GM18909 (cell line): ENCODE measurements around the gene CYBA.
"Not testable (repeated sequence)": the region's sequence is repeated elsewhere in the genome, so short reads cannot be mapped to it uniquely, and the experiment has no call there.

Experiments
- ATAC-seq: cut with Tn5 transposase; IDR thresholded peaks from one replicate; pipeline ENCODE4 v1.9.1; 2021; ENCODE audit warnings: mild to moderate bottlenecking; ENCODE audit not compliant: unreplicated experiment, poor library complexity

Gene CYBA

DNA sequence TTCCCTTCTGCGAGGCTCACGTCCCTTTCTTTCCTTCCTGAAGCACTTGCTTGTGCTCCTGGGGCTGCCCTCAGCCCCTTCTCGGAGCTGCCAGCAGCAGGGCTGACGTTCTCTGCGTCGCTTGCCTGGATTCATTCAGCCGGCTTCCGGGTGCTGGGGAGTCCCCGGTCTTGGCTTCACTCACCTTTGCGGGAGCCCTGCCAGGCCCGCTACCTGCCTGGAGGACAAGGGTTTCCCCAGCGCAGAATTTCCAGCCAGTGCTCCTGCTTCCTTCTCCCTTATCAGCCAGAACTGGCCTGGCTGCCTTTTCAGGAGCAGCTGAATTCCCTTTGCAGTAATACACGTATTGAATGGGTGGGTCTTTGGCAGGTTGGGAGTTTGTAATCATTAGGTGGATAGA lies 34.5 kb downstream of the CYBA start:
- ATAC-seq, result no peak

DNA sequence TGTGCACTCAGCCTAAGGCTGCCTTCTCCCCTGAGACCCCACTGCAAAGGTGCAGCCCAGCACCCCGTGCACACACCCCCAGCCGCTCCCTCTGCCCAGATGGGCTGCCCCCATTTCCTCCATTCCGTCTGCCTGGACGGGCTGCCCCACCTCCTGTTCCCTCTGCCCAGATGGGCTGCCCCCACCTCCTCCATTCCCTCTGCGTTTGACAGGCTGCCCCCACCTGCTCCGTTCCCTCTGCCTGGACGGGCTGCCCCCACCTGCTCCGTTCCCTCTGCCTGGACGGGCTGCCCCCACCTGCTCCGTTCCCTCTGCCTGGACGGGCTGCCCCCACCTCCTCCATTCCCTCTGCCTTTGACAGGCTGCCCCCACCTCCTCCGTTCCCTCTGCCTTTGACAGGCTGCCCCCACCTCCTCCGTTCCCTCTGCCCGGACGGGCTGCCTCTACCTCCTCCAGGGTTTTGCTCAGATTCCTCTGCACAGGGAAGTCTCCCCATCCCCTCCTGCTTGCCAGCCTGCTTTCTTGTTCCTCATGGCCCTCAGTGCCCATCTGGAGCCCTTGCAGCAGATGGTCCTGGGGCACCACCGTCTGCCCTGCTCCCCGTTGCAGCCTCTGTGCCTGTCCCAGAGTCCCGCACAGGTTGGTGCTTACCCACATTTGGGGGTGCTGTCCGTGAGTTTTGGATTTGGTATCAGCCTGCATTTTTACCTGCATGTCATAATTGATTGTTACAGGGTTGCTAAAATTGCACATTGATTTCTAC lies 35.9 kb downstream of the CYBA start:
- no peak for ATAC-seq

DNA sequence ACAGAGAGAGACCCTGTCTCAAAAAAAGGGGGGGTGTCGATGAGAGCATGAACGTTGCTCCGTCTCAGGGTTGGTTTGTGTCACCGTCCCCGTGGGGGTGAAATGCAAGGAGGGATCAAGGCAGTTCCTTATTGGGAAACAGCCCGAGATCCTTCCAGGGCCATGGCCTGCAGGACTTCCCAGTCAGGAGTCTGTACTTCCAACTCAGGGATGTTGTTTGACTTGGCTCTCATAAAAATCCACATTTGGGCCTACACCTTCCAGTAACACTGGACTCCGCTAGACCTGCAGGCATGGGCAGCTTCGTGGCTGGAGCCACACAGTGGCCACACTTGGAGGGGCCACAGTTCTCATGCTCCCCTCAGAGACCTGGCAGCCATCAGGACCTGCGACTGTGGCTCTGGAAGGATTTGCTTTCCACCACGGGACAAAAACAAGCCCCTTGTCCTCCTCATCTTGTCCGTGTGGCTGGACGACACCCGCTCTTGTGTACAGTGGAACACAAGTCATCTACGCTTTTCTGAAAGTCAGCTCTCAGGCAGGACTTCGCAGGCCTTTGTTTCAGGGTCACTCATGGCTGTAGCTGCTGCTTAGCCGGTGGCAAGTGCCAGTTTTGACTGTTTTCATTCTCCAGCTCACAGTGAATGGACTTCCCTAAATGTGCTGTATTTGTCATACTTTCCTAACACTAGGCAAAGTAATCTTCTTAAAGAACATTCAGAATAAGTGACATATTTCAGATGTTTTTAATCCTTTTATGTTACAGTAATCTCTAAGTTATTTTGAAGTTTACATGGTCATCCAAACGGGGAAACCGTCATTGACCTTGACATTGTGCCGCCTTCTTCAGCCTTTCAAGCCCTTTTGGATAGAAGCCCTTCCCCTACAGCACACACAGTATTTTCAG lies 36.7 kb downstream of the CYBA start:
- ATAC-seq, result no peak

DNA sequence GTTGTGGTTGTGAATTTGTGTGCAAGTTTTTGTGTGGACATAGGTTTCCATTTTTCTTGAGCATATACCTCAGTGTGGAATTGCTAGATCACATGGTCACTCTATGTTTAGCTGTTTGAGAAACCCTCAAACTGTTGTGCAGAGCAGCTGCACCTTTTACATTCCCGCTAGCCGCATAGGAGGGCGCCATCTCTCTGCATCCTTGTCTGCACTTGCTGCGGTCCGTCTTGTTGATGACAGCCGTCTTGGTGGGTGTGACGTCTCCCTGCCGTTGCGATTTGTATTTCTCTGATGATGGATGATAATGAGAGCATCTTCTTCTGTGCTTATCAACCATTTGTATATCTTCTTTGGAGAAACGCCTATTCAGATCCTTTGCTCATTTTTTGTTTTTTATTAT lies 37.6 kb downstream of the CYBA start:
- ATAC-seq, result no peak

DNA sequence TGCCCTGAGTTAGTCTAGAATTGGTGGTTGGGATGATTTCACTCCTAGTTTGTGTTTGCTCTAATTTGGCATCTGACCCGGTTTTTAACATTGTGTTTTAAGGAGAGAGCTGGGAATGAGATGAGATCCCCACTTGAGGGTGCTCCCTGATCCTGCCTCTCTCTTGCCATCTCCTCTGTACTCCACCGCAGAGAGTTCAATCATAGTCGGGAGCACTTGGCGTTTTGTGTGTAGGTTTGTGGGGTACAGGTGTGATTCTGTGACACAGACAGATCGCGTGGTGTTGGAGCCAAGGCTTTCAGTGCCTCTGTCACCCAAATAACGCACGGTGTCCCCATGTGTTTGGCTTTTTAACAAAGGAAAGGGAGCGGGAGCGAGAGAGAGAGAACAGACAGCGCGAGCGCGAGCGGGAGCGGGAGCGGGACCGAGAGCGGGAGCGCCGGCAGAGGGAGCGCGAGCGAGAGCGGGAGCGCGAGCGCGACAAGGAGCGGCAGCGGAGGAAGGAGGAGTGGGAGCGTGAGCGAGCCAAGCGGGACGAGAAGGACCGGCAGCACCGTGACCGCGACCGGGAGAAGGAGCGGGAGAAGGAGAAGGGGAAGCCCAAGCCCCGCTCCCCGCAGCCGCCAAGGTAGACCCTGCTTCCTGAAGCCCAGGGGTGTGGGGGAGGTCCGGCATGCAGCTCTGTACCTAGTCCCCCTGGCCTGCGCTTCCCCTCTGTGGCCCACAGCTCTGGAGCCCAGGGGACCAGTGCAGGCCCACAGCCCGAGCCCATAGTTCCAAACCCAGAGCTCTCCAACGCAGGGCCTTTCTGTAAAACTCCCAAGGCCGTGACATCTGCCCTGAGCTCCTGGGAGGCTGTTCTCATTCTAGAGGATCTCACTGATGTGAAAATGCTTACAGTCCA lies 39.7 kb downstream of the CYBA start:
- no peak for ATAC-seq

DNA sequence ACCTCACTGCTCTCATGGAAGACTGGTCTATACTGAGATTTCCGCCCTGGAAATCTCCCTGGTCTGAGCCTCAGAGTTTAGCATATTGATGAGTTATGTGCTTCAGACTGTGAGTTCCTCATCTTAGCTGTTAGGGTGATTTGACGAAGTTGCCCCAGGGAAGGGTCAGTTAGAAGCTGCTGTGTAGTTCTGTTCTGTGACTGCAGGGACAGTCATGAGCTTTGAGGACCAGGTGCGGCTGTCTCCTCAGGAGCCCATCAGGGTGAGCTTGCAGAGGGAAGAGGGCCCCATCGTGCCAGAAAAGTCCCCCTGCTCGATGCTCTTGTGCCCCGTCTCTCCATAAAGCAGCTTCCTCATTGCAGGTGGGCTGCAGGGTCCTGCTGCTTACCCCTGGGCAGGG lies 40.8 kb downstream of the CYBA start:
- ATAC-seq, result no peak

DNA sequence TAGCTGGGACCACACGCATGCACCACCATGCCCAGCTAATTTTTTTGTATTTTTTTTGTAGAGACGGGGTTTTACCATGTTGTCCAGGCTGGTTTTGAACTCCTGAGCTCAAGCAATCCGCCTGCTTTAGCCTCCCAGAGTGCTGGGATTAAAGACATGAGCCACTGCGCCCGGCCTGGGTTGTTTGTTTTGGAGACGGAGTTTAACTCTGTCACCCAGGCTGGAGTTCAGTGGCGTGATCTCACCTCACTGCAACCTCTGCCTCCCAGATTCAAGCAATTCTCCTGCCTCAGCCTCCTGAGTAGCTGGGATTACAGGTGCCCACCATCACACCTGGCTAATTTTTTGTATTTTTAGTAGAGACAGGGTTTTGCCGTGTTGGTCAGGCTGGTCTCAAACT lies 41.4 kb downstream of the CYBA start:
- ATAC-seq, result not testable (repeated sequence)

DNA sequence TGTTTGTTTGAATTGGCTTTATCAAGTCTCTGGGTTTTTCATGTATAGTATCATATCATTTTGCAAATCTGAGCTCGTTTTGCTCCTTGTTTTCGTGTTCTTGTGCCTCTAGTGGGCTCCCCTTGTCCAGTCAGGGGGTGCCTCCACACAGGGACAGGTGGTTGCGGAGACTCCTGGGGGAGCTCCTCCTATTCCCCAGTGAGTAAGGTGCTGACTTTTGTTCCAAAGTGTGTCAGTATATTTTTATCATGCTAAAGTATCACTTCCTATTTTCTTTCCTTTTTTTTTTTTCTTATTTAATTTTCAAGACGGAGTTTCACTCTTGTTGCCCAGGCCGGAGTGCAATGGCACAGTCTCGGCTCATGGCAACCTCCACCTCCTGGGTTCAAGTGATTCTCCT lies 42.8 kb downstream of the CYBA start:
- ATAC-seq, result no peak

DNA sequence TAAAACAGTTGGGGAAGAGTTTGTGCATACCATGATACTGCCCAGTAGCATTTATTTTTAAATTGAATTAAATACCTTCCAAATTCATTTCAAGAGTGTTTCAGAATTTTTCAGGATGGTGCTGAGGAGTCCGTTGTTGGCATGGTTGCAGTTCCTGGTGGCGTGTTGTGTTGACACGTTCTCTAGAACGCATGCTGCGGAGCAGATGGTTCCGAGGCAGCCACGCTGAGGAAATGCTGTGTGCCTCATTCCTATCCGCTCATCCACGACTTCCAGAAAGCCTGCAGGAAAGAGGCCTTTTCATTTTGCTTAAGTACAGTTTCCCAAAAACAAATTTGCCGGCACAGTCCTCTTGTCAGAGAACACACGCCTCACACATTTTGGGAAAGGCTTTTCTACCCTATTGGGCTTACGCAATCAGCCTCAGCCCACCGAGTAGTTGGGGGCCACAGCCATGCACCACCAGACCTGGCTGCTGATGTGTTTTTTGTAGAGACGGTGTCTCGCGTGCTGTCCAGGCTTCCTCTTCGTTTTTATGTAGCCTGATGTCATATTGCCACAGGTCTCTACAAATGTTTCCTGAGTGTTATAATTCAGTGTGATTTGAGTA lies 44.6 kb downstream of the CYBA start:
- no peak for ATAC-seq

DNA sequence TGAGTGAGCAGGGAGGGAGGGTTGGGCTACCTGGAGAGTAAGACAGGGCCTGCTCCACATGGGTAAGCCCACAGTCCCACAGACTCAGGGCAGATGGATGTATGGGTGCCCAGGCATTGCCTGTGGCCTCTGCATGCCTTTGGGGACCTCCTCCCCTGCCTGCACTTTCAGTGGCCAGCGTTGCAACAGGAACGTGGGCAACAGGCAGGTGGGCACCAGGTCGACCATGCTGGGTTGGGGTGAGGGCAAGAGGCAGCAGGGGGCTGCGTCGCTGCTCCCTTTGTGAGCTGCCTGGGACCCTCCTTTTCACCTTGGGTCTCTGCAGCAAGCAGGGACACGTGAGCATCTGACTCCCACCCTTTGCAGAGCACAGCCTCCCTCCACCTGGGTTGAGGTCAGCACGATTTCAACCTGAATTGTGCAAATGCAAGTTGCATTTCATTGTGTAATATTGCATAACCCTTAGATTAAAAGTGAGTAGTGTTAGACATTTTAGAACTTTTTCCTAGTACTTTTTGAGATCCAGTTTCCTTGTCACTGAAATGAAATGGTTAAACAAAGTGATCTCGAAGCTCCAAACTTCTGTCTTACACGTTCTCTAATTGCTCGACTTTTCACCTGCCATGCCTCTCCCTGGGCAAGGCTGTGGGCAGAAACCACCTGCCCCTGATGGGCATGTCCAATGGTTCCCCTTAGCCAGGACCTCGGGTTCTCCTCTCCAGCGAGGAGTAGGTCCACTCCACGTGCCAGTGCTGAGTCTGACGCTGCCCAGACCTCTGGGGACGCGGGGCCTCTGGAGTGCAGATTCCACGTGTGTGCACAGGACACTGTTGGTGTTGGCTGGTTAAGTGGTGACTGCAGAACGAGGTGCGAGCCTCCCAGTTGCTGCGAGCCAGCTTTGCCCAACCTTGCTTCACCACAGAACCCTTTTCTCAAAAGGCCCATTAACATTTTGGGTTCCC lies 45.4 kb downstream of the CYBA start:
- no peak for ATAC-seq

DNA sequence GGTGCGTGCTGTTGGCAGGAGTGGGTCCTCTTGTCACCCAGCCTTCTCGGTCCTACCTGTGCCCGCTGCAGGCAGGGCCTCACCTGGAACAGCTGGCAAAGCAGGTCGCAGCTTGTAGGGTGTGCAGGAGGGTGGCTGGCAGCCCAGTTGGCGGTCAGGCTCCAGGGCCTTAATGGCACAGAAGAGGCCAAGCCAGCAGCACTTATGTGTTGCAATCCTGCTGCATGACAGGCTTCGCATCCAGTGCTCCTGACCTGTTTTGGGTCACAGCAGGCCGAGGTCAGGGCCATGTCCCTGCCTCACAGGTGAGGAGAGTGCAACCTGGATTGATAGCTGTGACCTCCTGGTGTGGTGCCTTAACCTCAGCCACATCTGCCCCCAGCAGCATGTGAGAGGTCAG lies 48.8 kb downstream of the CYBA start:
- ATAC-seq, result no peak

DNA sequence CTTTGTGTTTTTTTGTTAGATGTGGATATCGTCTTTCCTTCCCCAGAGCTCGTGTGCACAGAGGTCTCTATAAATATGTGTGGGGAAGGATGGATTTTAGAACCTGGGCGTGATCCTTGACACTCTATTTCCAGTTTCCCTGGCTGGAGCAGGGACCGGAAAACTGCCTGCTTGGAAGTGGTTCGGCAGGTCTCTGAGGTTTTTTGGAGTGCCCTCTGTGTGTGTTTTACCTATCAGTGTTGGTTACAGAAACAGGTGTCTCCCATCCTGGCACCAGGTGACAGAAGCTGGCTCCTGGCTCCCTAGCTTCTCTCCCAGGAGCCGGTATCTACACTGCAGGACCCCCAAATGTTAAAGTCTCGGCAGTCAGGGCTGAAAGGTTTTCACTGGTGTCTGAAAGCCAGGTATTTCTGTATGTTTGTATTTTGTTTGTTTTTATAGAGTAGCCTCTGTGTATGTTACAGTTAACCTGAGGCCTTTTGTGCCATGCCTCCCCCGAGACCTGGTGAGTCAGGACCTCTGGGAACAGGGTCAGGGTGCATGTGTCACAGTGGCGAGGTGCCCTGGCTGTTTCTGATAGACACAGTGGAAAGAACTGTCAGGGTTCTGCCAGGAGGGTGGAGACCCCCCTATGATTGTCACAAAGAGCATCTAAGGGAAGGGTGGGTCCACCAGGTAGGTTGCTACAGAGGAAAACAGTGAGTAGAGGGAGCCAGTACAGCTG lies 49.4 kb downstream of the CYBA start:
- no peak for ATAC-seq

DNA sequence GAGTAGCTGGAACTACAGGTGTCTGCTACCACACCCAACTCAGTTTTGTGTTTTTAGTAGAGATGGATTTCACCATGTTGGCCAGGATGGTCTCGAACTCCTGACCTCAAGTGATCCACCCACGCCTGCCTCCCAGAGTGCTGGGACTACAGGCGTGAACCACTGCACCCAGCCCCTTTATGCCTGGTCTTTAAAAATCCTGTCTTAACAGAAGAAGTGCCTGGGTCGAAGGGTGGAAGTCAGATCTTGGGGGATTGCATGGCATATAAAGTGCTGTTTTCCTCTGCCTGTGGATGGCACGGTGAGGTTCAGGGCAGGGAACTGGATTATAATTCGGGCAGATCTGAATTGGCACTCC lies 50.3 kb downstream of the CYBA start:
- ATAC-seq, result no peak

DNA sequence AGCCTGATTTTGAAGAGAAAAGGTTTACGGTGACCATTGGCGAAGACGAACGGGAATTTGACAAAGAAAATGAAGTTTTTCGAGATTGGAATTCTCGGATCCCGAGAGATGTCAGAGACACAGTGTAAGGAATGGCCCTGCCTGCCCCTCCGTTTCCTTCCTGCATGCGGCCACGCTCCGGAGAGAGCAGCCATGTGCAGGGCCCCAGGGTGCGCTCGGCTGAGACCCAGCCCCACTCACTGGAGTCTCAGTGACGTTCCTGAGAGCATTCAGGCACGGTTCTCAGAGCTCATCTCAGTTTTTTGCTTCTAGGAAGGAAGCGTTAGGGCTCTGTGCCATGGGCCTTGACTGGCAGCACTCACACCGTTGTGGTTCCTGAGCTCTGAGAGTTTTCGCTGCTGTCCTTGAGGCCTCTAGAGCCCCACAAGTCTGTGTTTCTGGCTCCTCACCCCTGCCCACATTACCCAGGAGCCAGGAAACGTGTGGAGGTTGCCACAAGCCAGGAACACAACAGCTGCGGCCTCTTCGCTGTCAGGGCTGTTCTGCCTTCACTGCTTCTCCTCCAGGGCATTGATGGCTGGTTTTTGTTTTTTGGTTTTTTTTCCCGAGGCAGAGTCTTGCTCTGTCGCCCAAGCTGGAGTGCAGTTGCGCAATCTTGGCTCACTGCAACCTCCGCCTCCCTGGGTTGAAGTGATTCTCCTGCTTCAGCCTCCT lies 50.9 kb downstream of the CYBA start:
- no peak for ATAC-seq

DNA sequence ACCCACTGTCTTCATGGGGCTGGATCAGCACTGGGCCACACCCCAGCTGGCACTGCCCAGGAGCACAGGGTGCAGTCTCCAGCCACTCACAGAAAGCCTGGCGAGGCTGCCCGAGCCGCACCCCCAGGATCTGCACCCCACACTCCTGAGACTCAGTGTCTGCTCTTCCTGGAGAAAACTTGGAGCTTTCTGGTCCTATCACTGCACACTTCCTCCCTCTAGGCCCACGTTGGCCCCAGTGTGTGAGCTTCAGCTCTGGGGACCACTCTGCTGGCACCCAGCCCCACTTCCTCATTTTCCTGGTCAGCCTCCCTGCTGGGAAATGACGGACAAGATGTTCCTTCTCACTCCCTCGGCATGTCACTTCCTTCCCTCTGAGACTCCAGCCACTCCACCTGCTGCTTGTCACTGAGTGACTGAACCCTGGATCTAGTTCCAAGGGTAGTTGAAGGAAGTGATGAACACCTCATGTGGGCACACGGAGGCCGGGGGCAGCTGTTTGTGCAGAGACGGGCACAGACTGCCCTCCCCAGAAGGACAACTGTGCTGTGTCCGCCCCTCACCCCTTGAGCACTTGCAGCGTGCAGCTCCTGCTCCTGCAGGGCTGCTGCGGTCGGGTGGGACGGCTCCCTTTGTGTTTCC lies 51.6 kb downstream of the CYBA start:
- ATAC-seq, result no peak

DNA sequence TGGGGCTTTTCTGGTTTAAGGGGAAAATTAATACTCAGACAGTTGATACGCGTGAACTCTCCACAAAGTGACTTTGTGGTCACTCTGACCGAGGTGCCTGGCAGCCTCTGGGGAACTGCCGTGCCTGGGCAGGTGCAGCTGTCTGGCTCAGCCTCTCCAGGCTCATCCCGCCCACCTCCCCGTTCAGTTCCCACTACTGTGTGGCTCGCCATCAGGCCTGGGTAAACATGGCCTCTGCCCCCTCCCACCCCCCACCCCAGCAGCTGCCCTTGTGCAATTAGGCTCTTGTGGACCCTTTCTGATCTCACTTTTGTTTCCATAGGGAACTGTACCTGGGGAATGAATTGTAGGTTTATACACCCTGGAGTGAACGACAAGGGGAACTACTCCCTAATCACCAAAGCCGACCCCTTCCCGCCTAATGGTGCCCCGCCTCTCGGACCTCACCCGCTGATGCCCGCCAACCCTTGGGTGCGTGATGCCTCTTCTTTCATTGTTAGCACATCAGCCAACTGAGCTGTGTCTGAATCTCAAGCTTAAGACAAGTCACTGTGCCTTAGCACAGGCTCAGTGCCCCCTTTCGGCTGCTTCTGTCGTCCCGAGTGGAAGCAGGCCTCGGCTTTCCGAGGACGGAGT lies 52.9 kb downstream of the CYBA start:
- no peak for ATAC-seq

DNA sequence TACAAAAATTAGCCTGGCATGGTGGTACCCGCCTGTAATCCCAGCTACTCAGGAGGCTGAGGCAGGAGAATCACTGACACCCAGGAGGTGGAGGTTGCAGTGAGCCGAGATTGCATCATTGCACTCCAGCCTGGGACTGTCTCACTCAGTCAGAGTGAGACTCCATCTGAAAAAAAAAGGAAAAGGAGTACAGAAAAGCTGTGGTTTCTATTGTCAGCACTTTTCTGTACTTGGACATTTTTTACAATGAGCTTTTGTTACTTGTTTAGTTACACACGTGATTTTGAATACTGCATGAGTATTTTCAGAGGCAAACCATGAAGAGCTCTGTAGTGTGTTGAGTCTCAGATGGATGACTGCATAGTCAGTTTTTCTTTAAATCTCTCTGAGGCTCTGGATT lies 54.4 kb downstream of the CYBA start:
- no peak for ATAC-seq
